T-helper 2 cell treated with Interferon-gamma antibody and Interleukin-4, amounts not matched to agents 100 ng/mL and 5 ng/mL, for 36 hours (primary cell): ENCODE data around the gene CCDC170. TPM values are rescaled to one million over a fixed set of nuclear protein-coding genes. Genes with fewer than 3 reads are reported as not detected.

Experiments used
- intact Hi-C: fragments of 100-400 bp; cut with micrococcal nuclease; formaldehyde crosslinking; loops from one replicate; pipeline ENCODE4 v1.15.1; 2023
- total RNA-seq: library from RNA; stranded (reverse); gene quantifications from 2 replicates; pipeline ENCODE4 v1.2.3, GENCODE V29; 2022

CCDC170 gene
- total RNA-seq, 1 donor from 2014 or later: not detected

DNA sequence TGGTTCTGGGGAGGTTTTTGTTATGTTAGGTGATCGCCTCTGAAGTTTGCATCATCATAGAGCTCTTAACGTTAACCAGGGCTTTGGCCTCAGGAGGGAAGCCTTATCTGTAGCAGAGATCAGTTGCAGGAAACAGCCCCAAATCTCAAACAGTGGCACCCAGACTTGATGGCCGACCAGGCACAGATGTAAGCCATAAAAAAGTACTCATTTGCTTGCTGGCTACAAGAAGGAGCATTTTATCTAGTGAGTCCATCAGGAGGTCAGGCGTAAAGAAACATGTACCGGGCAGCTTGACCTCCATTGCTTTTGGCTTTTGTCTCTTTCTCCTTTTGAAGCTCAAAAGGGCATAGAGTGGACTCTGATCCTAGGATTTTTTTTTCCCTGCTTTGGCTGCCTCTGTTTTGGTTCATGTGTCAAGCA, 122.3 kb downstream of the CCDC170 start:
- intact Hi-C loops: no loop called here

DNA sequence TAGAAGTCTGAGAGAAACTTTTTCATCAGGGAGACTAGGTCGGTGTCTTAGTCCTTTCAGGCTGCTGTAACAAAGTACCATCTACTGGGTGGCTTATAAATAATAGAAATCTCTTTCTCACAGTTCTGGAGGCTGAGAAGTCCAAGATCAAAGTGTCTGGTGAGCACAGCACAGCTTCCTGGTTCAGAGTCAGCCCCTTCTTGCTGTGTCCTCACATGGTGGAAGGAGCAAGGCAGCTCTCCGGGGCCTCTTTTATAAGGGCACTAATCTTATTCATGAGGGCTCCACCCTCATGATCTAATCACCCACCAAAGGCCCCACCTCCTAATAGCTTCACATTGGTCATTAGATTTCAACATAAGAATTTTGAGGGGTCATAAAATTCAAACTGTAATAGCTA, 122.8 kb downstream of the CCDC170 start:
- intact Hi-C loops: no loop called here

DNA sequence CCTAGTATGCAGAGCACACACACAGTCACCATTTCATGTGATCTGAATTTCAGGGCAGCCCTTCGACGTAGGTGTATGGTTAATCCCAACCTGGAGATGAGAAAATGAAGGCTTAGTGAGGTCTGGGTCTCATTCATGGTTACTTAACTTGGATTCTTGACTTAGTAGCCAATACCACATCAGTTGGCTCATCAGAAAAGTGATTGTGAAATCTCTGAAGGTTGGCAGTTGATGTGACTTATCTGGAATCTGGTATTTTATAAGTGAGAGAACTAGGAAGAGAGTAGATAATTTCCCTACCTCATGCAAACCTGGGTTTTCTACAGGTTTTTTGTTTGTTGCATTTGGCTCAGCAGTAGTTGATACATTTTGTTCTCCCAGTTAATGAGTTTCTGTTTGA, 123.7 kb downstream of the CCDC170 start:
- intact Hi-C loops: no loop called here

DNA sequence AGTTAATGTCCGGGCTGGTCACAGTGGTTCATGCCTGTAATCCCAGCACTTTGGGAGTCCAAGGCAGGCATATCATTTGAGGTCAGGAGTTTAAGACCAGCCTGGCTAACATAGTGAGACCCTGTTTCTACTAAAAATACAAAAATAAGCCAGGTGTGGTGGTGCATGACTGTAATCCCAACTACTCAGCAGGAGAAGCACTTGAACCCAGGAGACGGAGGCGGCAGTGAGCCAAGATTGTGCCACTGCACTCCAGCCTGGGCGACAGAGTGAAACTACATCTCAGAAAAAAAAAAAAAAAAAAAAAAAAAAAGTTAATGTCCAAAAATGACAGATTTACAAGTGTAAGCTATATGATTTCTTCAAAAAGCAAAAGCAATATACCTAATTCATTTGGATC, 124.9 kb downstream of the CCDC170 start:
- intact Hi-C loops: no loop called here

DNA sequence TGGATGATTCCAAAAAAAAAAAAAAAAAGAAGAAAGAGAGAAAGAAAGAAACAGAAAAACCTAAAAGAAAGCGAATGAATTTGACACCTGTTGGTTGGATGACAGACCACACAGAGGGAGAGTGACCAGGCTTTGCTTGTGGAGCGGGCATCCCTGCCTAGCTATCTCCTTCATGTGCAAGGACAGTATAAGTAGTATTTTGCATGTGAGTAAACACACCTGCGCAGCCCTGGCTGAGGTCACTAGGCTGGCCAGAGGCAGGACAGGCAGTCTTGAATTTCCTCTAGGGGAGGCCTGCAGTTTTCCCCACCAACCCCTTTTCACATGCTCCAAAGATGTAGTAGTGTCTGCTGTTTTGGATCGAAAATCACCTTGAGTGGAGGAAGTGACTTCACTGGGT, 126.4 kb downstream of the CCDC170 start:
- intact Hi-C loops: no loop called here

DNA sequence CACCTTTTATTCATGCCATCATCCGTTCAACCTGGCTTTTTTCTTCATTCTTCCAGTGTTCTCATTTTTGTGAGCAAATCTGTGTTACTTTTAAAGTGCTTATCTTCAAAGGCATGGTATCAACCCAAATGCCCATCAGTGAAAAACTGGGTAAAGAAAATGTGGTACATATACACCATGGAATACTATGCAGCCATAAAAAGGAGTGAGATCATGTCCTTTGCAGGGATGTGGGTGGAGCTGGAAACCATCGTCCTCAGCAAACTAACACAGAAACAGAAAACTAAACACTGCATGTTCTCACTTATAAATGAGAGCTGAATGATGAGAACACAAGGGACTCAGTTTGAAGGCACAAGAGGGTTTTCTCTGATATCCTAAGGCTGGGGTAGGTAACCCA, 130.3 kb downstream of the CCDC170 start:
- intact Hi-C loops: no loop called here

DNA sequence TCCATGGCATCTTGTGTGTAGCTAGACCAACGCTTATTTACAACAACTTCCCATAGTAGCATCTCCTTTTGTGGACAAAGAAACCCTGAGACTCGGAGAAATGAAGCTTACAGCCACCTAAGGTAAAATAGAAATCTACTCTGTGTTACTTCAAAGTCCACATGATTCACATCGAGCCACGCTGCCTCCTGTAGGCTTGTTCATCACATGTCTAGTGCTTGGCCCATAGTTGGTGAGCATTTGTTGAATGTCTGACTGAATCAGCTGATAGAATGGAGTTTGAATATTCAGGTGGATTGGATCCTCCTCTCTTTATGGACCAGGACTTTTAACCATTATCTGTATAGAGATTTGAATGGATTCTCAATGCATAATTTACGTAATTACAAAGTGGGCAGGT, 130.7 kb downstream of the CCDC170 start:
- intact Hi-C loops: no loop called here

DNA sequence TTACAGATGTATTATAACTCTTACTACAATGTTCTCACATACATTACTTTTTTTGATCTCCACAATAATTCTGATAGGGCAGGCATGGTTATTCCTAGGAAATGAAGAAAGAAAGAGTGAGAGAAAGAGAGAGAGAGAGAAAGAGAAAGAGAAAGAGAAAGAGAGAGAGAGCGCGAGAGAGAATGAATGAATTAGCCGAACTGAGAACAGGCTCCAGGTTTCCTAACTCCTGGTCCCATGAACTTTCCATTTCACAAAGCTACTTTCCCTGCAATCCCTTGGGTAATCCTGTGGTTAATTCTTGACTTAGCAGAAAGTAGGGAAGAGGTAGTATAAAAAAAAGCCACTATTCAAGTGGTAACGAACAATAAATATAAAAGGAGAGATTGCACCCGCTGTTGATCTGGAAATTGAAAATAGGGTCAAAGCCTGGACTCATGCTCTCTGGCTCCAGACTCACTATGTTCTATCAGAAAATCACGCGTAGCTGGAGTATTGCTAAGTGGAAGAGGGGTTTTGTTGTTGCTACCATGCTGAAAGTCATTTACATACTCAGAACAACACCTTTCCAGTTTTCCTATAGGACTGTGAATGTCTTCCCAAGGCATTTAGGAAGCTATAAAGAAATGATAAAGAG, 131.2 kb downstream of the CCDC170 start:
- intact Hi-C loops: no loop called here

DNA sequence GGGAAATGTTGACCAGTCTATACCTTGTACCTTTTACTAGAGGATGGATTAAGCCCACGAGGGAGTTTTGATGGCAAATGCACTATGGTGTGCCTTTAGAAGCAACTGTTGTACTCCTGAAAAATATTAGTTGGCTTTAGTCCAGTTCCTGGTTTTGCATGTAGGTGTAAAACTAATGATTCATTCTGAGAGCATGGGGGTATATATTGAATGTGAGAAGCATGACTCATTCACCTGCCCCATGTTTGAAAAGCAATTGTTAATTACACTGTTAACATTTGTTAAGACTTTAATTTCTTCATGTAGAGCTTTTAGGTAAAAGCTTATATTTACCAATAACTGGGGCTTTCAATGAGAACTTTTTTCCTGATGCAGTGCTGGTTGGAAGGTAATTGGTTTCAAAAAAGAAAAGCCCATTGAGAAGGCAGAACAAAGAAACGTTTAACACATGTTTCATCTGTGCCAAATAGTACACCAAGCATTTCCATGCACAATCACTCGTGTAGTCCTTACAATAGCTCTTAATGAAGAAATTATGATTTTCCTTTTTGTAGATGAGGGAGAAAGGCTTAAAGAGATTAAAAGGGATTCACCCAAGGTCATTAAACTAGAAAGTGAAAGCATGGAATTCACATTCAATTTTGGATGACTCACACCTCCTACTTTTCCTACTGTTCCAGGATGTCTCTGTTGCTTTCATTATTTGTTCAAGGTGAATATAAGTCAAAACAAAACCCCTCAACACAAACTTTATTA, 134.1 kb downstream of the CCDC170 start:
- intact Hi-C loops: no loop called here

DNA sequence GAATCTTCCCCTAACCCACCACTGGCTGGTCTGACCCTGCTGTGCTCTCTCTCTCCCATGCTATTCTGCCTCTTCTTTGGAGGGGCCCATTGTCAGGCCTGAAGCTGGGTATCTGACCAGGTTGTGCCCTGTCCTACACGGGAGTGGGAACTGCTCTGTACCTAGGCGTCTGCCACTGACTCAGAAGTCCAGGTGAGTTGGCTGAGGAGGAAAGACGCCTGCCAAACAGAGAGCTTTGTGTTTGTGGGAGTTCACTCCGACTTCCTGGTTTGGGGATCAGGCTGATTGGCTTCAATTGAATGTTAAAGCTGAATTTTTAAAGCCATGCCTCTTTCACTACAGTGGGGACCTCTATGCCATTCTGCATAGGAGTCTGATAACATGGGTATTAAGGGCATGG, 136.0 kb downstream of the CCDC170 start:
- intact Hi-C loops: no loop called here

DNA sequence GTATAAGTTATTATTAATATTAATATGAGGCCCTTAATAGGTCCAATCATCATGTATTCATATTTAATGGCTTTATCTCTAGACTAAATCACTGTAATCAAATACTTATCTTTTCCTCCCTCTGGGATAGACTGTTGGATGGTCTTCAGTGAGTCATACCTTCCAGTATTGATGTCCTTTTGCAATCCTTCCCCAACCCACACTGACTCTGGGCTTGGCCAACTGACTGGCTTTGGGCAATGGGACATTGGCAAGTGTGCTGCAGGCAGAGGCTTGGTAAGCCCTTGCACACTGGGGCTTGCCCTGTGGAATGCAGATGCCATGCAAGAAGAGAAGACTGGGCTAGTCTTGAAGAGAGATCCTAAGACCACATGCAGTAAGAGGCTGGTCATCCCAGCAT, 136.6 kb downstream of the CCDC170 start:
- intact Hi-C loops: no loop called here

DNA sequence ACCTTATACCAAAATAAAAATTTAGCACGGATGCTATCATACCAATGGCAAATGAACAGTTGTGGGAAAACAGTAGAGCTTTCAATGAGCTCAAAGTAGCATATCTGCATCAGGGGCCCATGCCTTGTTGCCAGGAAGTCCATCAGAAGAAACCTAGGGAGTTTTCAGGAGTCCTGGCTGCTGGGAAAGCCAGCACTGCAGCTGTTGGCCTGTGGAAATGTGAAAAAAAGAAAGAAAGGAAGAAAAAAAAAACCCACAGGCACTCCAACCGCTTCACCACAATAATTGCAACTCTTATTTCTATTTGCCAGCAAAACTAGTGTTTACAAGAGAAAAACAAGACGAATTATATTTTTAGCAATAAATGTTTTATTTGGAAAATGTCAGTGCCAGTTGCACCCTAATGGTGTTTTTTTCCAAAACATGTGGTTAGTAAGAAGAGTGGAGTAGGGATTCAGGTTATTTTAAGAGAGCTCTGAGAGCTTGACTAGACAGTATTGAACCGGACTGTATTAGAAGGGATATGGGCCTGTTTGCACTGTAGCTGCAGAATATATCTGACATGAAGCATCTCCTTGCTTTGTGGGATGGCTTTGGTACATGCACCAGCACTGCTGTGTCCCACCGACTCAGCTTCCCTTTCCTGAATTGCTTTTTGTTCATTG, 137.3 kb downstream of the CCDC170 start:
- intact Hi-C loops: no loop called here

DNA sequence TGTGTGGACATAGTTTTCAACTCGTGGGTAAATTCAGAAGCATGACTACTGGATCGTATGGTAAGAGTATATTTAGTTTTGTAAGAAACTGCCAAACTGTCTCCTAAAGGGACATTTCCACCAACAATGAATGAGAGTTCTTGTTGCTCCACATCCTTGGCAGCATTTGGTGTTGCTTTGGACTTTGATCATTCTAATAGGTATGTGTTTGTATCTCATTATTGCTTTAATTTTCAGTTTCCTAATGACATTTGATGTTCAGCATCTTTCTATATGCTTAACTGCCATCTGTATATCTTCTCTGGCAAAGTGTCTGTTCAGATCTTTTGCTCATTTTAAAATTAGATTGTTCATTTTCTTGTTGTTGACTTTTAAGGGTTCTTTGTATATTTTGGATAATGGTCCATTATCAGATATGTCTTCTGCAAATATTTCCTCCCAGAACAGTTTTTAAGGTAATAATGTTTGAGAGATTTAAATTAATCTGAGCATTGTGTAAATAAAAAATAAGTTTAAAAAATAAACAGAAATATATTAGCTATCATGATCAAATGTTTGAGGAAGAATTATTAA, 138.7 kb downstream of the CCDC170 start:
- intact Hi-C loops: no loop called here

DNA sequence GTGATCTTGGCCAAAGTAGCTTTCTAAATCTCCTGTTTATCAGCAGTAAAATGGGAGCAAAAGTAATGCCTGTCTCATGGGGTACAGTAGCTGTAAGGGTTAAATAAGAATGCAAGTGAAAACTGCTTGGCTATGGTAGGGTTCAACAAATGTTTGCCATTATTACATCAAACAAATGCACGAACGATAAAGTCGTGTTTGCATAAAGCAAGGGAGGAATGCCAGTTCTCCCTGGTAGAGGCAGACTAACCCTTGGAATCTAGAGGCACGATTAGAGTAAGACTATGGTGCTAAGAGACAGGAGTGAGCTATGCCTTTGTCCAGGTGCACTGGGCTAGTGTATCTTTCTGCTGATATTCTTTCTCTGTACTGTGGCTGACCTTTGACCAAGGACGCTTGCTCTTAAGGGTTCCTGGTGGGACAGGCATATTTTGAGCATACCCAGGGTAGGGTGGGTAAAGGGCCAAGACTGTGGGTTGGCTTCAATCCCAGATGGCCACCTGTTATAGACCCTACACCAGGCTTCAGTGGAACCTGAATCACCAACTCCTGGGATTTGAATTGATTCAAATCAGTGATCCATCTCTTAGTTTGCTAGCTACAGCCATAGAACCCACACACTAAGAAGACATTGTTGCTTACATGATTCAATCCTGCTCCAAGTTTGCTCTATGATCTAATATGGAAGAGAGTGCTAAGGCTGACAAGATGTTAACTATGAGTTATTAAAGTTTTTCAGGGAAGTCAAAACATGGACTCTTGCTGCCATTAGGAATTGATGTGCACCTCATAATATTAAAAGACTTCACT, 139.9 kb downstream of the CCDC170 start:
- intact Hi-C loops: no loop called here

DNA sequence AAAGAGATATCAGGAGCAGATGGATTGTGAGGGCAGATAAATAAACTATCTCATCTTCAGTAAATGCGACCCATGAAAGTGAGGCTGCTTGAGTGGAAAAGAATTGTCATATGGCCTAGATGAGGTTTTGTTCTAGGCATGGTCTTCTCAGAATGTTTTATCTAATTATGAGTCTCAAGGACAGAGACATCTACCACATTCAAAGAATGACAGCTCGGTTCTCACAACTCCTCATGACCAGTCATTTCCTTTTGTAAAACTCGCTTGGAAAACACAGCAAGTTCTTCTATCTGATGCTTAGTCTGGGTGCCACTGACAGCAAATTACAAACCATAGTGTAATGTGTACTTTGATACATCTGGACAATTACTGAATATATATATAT, 140.5 kb downstream of the CCDC170 start:
- intact Hi-C loops: no loop called here

DNA sequence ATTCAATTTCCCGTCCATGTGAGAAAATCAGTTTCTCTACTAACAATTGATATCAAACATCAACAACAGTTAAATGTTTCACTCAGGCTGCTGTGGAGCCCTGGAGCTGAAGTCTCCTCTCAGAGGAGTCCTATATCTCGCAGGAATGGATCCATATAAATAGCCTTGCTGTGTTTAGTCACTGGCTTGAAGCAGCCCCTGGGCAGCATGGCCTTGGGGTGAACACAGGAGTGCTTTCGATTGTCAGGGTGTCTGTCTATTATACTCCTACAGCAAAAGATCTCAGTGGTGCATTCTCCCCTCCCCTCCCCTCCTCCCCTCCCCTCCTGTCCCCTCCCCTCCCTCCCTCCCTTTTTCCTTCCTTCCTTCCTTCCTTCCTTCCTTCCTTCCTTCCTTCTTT, 141.9 kb downstream of the CCDC170 start:
- intact Hi-C loops: no loop called here

DNA sequence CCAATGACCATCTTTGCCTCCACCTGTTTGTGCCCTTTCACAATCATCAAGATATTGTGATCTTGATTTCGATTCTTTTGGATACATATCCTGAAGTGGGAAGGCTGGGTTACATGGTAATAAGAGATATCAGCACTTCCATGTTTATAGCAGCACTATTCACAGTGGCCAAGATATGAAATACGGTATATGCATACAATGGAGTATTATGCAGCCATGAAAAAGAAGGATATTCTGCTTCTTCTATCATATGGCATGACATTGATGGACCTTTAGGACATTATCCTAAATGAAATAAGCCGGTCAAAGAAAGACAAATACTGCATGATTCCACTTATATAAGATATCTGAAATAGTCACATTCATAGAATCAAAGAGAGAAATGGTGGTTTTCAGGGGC, 144.0 kb downstream of the CCDC170 start:
- intact Hi-C loops: no loop called here

DNA sequence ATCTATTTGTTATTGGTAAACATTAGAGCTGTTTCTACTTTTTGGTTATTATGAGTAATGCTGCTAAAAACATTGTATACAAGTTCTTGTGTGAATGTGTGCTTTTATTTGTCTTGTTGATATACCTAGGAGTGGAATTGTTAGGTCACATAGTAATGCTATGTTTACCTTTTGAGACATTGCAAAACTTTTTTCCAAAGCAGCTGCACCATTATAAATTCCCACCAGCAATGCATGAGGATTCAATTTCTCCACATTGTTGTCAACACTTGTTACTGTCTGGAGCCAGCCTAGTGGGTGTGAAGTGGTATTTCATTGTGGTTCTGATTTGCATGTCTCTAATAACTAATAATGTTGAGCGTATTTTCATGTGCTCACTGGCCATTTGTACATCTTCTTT, 145.9 kb downstream of the CCDC170 start:
- intact Hi-C loops: no loop called here

DNA sequence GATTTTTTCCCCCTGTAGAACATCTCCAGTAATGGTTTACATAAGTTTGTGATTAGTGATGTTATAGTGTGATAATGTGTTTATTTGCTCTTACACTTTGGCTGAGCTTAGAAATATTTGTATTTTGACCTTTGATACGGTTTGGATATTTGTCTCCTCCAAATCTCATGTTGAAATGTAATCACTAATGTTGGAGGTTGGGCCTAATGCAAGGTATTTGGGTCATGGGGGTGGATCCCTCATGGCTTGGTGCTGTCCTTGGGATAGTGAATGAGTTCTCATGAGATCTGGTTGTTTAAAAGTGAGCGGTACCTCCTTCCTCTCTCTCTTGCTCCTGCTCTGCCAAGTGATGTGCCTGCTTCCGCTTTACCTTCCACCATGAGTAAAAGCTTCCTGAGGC, 147.2 kb downstream of the CCDC170 start:
- intact Hi-C loops: no loop called here

DNA sequence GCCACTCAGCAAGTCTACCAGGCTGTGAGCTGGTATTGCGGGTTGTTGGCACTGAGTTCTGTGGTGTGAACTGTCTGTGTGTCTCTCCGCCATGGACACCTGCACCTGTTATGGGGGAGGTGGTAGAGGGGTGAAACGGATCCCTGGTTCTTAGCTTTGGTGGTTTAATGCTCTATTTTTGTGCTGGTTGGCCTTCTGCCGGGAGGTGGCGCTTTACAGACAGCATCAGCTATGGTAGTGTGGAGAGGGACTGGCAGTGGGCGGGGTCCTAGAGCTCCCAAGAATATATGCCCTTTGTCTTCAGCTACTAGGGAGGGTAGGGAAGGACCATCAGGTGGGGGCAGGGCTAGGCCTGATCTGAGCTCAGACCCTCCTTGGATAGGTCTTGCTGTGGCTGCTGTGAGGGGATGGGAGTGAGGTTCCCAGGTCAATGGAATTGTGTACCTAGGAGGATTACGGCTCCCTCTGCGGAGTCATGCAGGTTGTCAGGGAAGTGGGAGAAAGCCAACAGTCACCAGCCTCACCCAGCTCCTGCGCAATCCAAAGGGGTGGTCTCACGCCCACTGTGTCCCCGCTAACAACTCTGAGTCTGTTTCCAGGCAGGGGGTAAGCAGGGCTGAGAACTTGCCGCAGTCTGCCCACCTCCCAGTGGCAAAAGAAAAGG, 154.3 kb downstream of the CCDC170 start:
- intact Hi-C loops: no loop called here

DNA sequence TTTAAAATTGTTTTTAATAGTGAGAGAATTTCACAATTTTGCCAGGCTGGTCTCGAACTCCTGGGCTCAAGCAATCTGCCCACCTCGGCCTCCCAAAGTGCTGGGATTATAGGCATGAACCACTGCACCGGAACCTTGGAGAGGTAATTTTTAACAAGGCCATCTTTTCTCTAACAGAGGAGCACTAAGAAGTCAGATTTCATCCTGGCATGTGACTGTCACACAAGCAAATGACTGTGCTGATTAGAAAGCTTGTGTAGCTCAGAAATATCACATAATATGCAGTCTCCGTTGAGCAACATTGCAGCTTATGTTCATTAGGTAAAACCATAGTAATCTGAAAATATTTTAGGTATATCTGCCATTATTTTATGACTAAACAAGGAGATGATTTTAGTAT, 156.0 kb downstream of the CCDC170 start:
- intact Hi-C loops: no loop called here
